HFFc6 (cell line): ENCODE results near the gene ZDHHC6. TPM values are rescaled to one million over a fixed set of nuclear protein-coding genes. Genes with fewer than 3 reads are reported as not detected.

Experiments
- DNase-seq: peaks from one replicate; pipeline ENCODE4 v3.0.0-alpha.2; 2018
- H3K27ac Mint-ChIP-seq: 2 replicates; pipeline ENCODE4 v1.8.0; 2020; ENCODE audit warnings: mild to moderate bottlenecking, mixed read lengths
- H3K27me3 Mint-ChIP-seq: 2 replicates; pipeline ENCODE4 v1.8.0; 2021; ENCODE audit warnings: mild to moderate bottlenecking, moderate library complexity, mixed read lengths; ENCODE audit not compliant: insufficient read depth
- H3K36me3 Mint-ChIP-seq: 2 replicates; pipeline ENCODE4 v1.8.0; 2021; ENCODE audit warnings: low read depth, mixed read lengths
- H3K4me1 Mint-ChIP-seq: 2 replicates; pipeline ENCODE4 v1.8.0; 2020; ENCODE audit warnings: low read depth, mixed read lengths
- H3K4me3 Mint-ChIP-seq: 2 replicates; pipeline ENCODE4 v1.8.0; 2020; ENCODE audit warnings: mild to moderate bottlenecking, moderate library complexity, mixed read lengths
- H3K9me3 Mint-ChIP-seq: 2 replicates; pipeline ENCODE4 v1.8.0; 2020; ENCODE audit warnings: mild to moderate bottlenecking, mixed read lengths
- total RNA-seq, 6 experiments: library from RNA; stranded (reverse); fragmentation: NEBNext Ultra II Directional; extraction: Animal tissue kit (Norgen Biotek cat#: 25700); gene quantifications; 2 replicates in 1 of 6; 3 replicates in 5 of 6; pipeline ENCODE4 v1.2.3, GENCODE V29; 2021
- TF ChIP-seq, protein P1 (sequence below): fragments of 200-600 bp; sonication (generic); IDR thresholded peaks from 2 replicates; pipeline ENCODE4 v1.5.0; 2021; ENCODE audit warnings: antibody characterized with exemption, mild to moderate bottlenecking

ZDHHC6 gene
- total RNA-seq, 6 experiments from 2014 or later = 23.1 to 30.5 (median 25.7) TPM

DNA sequence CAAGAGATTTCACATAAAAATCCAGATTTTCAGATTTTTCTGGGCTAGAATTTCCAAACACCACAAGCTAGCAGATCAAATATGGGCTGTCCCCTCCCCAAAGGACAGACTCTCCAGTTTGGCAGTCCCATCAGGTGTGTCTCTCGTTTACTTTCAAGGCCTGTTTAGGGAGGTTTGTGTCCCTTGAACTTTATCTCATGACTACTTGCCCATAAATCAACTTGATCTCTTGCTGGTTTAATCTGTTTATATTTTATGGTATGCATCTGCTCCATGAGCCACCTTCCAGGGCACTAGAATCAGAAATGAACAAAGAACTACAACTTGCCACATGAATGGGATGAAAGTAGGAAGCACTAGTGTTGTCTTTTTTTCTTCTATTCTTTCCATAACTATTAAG is 5.2 kb downstream of the ZDHHC6 start:
- peaks cover 17% of the 10 kb centered on the region; the same call in 1 of the 2 replicates for H3K36me3 Mint-ChIP-seq
- DNase-seq = no peak
- no peaks in the 10 kb centered on the region for H3K9me3 Mint-ChIP-seq
- TF ChIP-seq, protein P1, sequence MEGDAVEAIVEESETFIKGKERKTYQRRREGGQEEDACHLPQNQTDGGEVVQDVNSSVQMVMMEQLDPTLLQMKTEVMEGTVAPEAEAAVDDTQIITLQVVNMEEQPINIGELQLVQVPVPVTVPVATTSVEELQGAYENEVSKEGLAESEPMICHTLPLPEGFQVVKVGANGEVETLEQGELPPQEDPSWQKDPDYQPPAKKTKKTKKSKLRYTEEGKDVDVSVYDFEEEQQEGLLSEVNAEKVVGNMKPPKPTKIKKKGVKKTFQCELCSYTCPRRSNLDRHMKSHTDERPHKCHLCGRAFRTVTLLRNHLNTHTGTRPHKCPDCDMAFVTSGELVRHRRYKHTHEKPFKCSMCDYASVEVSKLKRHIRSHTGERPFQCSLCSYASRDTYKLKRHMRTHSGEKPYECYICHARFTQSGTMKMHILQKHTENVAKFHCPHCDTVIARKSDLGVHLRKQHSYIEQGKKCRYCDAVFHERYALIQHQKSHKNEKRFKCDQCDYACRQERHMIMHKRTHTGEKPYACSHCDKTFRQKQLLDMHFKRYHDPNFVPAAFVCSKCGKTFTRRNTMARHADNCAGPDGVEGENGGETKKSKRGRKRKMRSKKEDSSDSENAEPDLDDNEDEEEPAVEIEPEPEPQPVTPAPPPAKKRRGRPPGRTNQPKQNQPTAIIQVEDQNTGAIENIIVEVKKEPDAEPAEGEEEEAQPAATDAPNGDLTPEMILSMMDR = no peak
- no peak overlapping the region for H3K4me3 Mint-ChIP-seq
- H3K4me1 Mint-ChIP-seq = peaks cover 19% of the 10 kb centered on the region
- no peak overlapping the region for H3K27ac Mint-ChIP-seq
- no peaks in the 10 kb centered on the region for H3K27me3 Mint-ChIP-seq

DNA sequence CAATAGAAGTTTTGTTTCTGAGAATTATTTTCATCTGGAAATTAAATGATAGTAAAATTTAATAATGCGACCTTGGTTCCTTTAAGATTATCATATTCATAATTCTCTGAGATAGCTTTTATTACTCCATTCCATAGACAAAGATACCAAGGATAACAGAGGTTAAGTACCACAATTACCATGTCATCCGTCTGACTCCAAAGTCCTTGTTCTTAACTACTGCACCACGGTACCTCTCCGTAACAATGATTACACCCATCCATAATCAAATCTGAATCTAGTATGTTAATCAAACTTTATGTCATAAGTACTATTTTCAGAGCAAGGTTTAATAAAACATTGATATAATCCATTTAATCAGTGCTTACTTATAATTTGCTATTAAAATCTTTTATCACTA is 8.4 kb downstream of the ZDHHC6 start:
- TF ChIP-seq, protein P1 = no peak
- Mint-ChIP-seq H3K27ac (no peak overlapping the region), H3K4me3 (no peak overlapping the region), H3K27me3 (no peaks in the 10 kb centered on the region), H3K9me3 (no peaks in the 10 kb centered on the region), H3K4me1 (no peaks in the 10 kb centered on the region), H3K36me3 (peaks cover 18% of the 10 kb centered on the region)
- no peak for DNase-seq

DNA sequence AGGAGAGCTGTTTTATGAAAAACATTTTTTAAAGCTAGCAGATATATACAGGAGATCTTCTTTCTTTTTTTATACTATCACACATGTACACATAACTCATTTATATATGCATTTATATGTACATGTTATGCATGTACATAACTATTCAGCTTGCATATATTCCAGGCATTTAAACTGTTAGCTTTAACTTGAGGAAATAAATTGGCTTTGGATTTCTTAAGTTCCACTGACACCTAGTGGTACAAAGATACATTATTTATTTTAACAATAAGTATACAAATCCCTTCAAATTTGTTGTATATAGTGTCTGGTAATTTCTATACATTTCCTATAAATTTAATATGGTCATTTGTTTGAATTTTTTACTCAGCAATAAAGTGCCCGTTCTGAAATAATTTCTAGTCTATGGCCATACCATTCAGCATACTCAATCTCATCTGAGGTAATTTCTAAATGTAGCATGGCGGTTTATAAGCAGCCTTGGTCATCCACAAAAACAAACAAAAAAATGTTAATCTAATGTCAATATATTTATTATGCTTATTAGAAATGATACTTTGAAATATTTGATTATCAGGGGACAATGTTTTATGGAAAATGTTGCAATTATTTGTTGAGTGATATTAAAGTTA is 11.6 kb downstream of the ZDHHC6 start:
- Mint-ChIP-seq H3K4me1 (no peaks in the 10 kb centered on the region), H3K9me3 (no peaks in the 10 kb centered on the region), H3K4me3 (no peak overlapping the region), H3K27ac (no peak overlapping the region), H3K27me3 (no peaks in the 10 kb centered on the region), H3K36me3 (peaks cover 9% of the 10 kb centered on the region)
- TF ChIP-seq, protein P1 = peak; percentile 86
- DNase-seq = peak; percentile 37

DNA sequence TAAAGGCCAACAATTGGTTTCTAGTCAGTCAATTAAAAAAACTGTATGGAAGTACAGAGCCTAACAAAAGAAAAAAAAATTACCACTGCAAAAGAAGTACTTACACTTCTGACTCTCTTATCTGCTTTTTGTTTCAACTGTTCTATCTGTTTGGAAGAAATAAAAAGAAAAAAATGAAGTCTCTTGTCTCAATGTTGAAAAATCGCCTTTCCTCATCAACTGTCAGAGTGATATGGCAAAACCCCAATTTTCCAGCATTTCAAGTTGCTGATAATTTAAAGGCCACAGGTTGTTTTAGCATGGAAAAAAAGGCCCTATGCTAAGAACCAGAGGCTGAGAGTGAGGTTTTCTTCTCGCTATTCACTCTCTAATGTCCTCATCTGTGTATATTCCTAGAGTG is 13.6 kb downstream of the ZDHHC6 start:
- Mint-ChIP-seq H3K27ac (no peak overlapping the region), H3K9me3 (no peaks in the 10 kb centered on the region), H3K36me3 (peaks cover 9% of the 10 kb centered on the region), H3K4me1 (no peaks in the 10 kb centered on the region), H3K4me3 (no peak overlapping the region), H3K27me3 (no peaks in the 10 kb centered on the region)
- TF ChIP-seq, protein P1 = no peak
- no peak for DNase-seq

DNA sequence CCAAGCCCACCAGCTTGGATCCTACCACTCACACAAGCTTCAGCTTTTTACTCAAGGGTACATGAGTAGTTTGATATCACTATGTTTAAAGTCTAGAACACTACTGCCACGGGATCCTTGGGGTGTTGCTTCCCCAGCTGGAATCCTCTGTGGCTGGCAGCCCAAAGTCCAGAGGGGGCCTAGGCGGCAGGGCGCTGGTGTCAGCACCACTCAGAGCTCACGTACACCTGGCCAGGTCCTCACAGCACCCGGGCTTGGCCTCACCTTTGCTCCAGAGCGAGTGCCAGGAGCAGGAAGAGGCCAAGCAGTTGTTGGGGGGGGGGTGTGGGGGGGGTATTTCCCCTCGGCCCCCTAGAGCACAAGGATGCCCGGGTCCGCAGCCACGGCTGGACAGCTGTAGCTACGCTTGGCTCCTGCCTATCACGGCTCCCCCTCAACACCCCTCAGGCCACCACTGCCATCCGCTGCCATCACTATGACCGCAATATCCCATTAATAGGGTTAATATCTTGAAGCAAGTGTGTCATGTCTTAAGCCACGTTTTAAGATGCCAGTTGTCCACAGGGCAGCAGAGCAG is 17.0 kb downstream of the ZDHHC6 start:
- no peak overlapping the region for H3K27ac Mint-ChIP-seq
- no peaks in the 10 kb centered on the region for H3K9me3 Mint-ChIP-seq
- no peaks in the 10 kb centered on the region for H3K4me1 Mint-ChIP-seq
- H3K4me3 Mint-ChIP-seq = no peak overlapping the region
- TF ChIP-seq, protein P1 = no peak
- no peak for DNase-seq
- H3K36me3 Mint-ChIP-seq = peaks cover 9% of the 10 kb centered on the region
- H3K27me3 Mint-ChIP-seq = no peaks in the 10 kb centered on the region
